Small intestine (tissue), 7 donors: Measurements from ENCODE around the gene AIFM1. TPM values are rescaled to one million over a fixed set of nuclear protein-coding genes. Genes with fewer than 3 reads are reported as not detected.

Experiments
- DNase-seq, 2 donors: peaks; one replicate each; pipeline versions ENCODE4 v3.0.0 to v3.0.0-alpha.2; 2013
- FAIRE-seq: peaks from 2 replicates; lab custom pipeline; 2012; peaks lifted over from hg19 to GRCh38; lab: Jason Lieb, UNC
- H3K27ac ChIP-seq, 3 donors: one replicate each; pipeline ENCODE4 v1.5.1; 2013; ENCODE audit warnings: low read length in 2 of 3, mild to moderate bottlenecking in 2 of 3, control low read depth in 1 of 3, inconsistent platforms in 1 of 3, low read depth in 1 of 3, moderate library complexity in 1 of 3
- H3K27me3 ChIP-seq, 3 donors: one replicate each; pipeline ENCODE4 v1.6.1; 2013; ENCODE audit warnings: low read length in 3 of 3, inconsistent platforms in 1 of 3; ENCODE audit not compliant: control insufficient read depth in 3 of 3, insufficient read depth in 3 of 3
- H3K36me3 ChIP-seq, 3 donors: one replicate each; pipeline ENCODE4 v1.6.1; 2013; ENCODE audit warnings: low read length in 3 of 3, inconsistent platforms in 1 of 3, low read depth in 1 of 3, mild to moderate bottlenecking in 1 of 3, moderate library complexity in 1 of 3; ENCODE audit not compliant: control insufficient read depth in 3 of 3, insufficient read depth in 2 of 3
- H3K4me1 ChIP-seq, 3 donors: one replicate each; pipeline ENCODE4 v1.6.1; 2013; ENCODE audit warnings: low read length in 2 of 3, inconsistent platforms in 1 of 3, low read depth in 1 of 3, mild to moderate bottlenecking in 1 of 3, moderate library complexity in 1 of 3; ENCODE audit not compliant: control insufficient read depth in 3 of 3, insufficient read depth in 2 of 3
- H3K4me3 ChIP-seq, 3 donors: one replicate each; pipeline ENCODE4 v1.5.1; 2013; ENCODE audit warnings: low read length in 3 of 3, control low read depth in 1 of 3, inconsistent platforms in 1 of 3, low read depth in 1 of 3, mild to moderate bottlenecking in 1 of 3, moderate library complexity in 1 of 3
- H3K9me3 ChIP-seq, 2 donors: one replicate each; pipeline ENCODE4 v1.6.1; 2013; ENCODE audit warnings: low read depth in 1 of 2, low read length in 1 of 2; ENCODE audit not compliant: control insufficient read depth in 2 of 2, insufficient read depth in 1 of 2
- WGBS, 3 donors: extraction: QIAGEN DNeasy Blood & Tissue Kit; methylation state at CpG; one replicate each; pipeline ENCODE4 v1.1.7; 2013; 5-methylcytosine and 5-hydroxymethylcytosine counted together
- polyA plus RNA-seq, 4 donors: library from polyadenylated mRNA; stranded (reverse) in 3 of 4; unstranded in 1 of 4; fragments of 200-250 nt in 3 of 4; fragments of 120-200 nt in 1 of 4; gene quantifications; one replicate each; pipeline versions ENCODE4 v1.2.1 to v1.2.3, GENCODE V29; 2013
- donor health status: healthy with polysubstance abuse.
- donor health status: control.
- donor health status: control.
- donor health status: Bipolar disorder and iron deficiency.
- donor health status: healthy.

Gene AIFM1
- polyA plus RNA-seq, 4 donors, result 47.2 to 92.6 (median 55.6) TPM

DNA sequence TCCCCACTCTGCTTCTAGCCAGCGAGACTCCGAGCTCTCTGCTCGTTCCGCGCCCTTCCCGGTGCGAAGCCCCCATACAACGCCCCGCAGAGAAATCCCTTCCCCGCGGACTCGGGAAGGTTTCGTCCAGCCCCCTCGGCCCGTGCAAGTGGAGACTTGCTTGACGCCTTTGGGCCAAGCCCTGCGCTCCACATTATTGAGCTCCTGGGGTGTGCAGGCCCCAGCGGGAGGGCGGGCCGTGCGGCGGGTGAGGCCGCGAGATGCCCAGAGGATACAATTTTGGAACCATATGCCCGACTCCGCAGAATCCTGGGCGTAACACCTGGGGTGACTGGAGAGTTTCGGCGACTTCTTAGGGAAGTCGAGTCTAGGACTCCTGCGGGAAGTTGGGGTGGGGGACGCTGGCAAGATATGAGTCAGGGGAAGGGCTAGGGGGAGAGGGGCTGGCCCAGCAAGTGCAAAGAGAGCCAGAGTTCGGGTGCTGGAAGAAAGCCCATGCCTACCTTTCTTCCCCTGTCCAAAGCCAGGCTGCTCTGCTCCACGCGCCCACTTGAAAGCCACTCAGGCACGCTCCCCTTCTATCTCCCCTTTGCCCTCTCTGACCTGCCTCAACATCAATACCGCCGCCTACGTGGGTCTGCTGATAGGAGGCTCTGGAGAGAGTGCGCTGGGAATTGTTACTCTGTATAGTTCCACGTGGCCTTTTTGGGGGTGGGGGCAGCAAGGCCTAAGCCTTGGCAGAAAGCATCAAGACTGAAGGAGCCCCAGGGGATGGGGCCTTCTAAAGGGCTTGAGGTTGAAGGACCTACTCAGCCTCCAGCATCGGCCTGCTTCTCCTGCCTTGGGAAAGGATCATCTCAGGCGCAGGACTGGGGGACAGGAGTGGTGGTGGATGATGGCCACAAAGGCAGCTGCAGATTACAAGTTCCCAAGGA, 54.2 kb downstream of the AIFM1 start:
- peak overlapping the region in 2 of 3 donors; percentile 18 to 62 for H3K4me3 ChIP-seq
- H3K9me3 ChIP-seq, result no peaks in the 10 kb centered on the region
- H3K4me1 ChIP-seq, result peaks cover 0 to 20% (median 0%) of the 10 kb centered on the region in 3 donors
- FAIRE-seq (no peak), DNase-seq (peak in 1 of 2 donors; percentile 61)
- H3K36me3 ChIP-seq, result peaks cover 0 to 9% (median 0%) of the 10 kb centered on the region in 3 donors
- 37 to 48% (median 45%) methylated on average over 21 to 43 of the region's 43 CpGs for WGBS, 3 donors
- no peaks in the 10 kb centered on the region for H3K27me3 ChIP-seq
- no peak overlapping the region for H3K27ac ChIP-seq

DNA sequence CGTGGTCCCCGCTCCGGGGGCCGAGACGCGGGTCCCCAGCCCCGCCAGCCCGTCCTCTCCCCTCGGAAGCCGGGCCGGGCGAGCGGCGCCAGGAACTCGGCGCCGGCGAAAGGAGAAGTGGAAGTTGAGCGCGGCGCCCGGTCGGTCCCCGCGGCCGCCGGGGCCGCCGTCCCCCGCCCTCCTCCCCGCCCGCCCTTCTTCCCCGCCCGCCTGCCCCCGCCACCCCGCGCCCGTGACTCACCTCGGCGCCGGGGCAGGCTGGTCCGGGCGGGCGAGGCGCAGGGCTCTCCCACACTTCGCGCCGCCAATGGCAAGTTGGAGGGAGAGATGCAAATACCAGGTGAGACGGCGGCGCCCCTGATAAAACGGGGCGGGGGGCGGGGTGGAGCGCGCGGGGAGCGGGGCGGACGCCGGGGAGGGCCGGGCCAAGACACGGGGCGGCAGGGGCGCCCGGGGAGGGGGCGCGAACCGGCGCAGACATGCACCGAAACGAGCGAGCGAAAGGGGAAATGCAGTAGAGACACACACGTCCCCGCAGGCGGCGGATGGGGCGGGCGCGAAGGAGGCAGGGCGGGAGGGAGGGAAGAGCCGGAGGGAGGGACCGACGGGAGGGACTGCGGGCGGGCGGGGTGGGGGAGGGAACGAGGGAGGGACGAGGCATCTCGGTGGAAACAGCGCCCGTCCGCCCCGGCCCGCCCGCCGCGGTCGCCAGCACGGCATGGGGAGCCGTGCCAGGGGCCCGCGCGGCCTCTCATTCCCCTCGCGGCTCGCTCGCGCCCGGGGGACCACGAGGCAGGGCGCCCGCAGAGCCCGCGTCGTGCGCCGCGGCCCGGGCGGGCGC, 55.0 kb downstream of the AIFM1 start, which contains the start of gene ELF4:
TSS of gene ELF4 (minus strand) at position 119 of the 841 bp plus-strand sequence. CDS start 29,167 bp downstream, outside the sequence.
- peak within 1 kb of the TSS; percentile 62 to 82 (median 82) for H3K4me3 ChIP-seq
- no peaks in the 10 kb centered on the region for H3K27me3 ChIP-seq
- FAIRE-seq (no peak), DNase-seq (peak; percentile 68 to 71)
- H3K27ac ChIP-seq, result peak within 1 kb of the TSS; percentile 91 to 96 (median 92)
- H3K9me3 ChIP-seq, result no peaks in the 10 kb centered on the region
- H3K36me3 ChIP-seq, result peaks cover 0 to 17% (median 0%) of the 10 kb centered on the region in 3 donors
- 0 to 40% (median 1%) methylated on average over 3 to 112 of the region's 123 CpGs for WGBS, 3 donors
- H3K4me1 ChIP-seq, result peaks cover 0 to 29% (median 0%) of the 10 kb centered on the region in 3 donors

DNA sequence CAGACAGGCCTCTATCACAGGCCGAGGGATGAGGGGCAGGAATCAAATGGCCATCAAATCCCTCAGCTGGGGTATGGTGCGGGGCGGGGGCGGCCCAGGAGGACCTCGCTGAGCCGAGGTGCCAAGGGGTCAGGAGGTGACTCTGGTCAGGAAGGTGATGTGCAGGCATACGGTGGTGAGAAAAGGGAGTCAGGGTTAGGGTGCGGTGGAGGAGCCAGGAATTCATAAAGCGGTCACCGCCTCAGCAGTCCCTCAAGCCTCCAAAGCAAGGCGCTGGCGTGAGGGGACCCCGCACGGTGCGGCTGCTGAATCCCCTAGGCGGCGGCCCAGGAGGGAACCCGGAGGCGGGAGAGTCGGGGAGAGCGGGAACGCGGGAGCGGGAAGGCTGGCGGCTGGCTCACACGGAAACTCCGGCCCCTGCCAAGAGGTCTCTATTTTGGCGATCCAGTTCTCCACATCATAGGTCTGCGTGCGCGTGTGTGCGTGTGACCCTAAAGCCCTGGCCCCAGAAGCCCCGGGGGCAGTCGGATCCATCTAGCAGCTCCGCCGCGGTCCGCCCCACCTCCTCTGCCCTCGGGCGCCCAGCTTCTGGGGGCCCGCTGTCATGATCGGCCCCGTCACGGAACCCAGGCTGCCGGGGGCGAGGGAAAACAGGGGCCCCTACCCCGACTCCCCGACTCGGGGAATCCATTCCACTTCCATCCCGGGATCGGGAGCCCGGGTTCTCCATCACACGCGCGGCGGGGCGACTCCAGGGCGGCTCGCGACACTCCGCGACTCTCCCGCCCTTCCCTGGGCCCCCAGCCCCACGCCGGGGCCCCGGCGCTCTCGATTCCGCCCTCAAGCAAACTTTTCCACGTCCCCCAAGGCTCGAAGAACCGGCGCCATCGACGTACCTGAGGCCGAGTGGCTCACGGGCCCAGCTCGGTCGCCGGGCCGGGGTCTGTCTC, 55.9 kb downstream of the AIFM1 start:
- Histone ChIP-seq H3K9me3 (no peaks in the 10 kb centered on the region), H3K27me3 (no peaks in the 10 kb centered on the region), H3K4me3 (peak overlapping the region; percentile 62 to 82 (median 82)), H3K4me1 (peaks cover 0 to 29% (median 0%) of the 10 kb centered on the region in 3 donors), H3K36me3 (peaks cover 0 to 21% (median 0%) of the 10 kb centered on the region in 3 donors), H3K27ac (peak overlapping the region; percentile 91 to 96 (median 92))
- DNase-seq (peak in 1 of 2 donors; percentile 52), FAIRE-seq (no peak)
- WGBS, 3 donors, result 1 to 40% (median 12%) methylated on average over 28 to 81 of the region's 81 CpGs

- FAIRE-seq, result no peak
- H3K4me3 ChIP-seq, result peak overlapping the region in 2 of 3 donors; percentile 62 to 82
Observed at GRCh38 chrX:130108647-130109428, 56.8 kb downstream of the AIFM1 start.

DNA sequence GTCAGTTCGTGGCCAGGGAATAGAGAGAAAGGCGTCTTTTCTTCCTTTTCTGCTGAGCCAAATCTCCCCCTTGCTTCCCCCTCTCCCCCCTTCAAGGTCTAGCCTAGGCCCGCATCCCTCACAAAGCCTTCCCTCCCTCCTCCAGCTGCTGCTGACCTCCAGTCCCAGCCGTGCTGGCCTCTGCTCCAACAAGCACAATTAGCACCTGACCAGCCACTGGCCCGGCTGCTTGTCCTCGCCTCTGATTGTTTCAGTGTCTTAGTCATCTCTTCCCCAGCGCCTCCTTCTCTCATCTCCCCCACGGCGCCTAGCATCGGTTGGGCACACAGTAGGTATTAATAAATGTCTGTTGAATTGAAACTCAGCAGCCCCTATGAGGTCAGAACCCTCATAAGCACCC, 59.6 kb downstream of the AIFM1 start:
- FAIRE-seq, result no peak

More at GRCh38 chrX:130108647-130109428, 56.8 kb downstream of the AIFM1 start:
- 15 to 32% (median 16%) methylated on average over 8 to 9 of the region's 9 CpGs for whole genome bisulfite sequencing, 3 donors
- peak overlapping the region; percentile 91 to 96 (median 92) for H3K27ac ChIP-seq
- H3K36me3 ChIP-seq, result peaks cover 0 to 23% (median 0%) of the 10 kb centered on the region in 3 donors
- DNase-seq, result peak; percentile 81 to 85
- H3K4me1 ChIP-seq, result peaks cover 0 to 29% (median 0%) of the 10 kb centered on the region in 3 donors
- H3K27me3 ChIP-seq, result no peaks in the 10 kb centered on the region
- no peaks in the 10 kb centered on the region for H3K9me3 ChIP-seq

GRCh38 chrX:130105244-130105643, 60.4 kb downstream of the AIFM1 start:
- Histone ChIP-seq H3K4me3 (no peak overlapping the region), H3K27ac (no peak overlapping the region), H3K27me3 (no peaks in the 10 kb centered on the region), H3K9me3 (no peaks in the 10 kb centered on the region), H3K4me1 (peaks cover 0 to 32% (median 0%) of the 10 kb centered on the region in 3 donors), H3K36me3 (peaks cover 0 to 25% (median 0%) of the 10 kb centered on the region in 3 donors)
- 72 to 90% (median 73%) methylated on average over 3 of the region's 3 CpGs for WGBS, 3 donors
- FAIRE-seq (no peak), DNase-seq (no peak)

More for the DNA sequence above, 59.6 kb downstream of the AIFM1 start:
- no peak overlapping the region for H3K4me3 ChIP-seq
- H3K36me3 ChIP-seq, result peaks cover 0 to 23% (median 0%) of the 10 kb centered on the region in 3 donors
- H3K27ac ChIP-seq, result peak overlapping the region in 1 of 3 donors; percentile 47
- no peak for DNase-seq
- H3K27me3 ChIP-seq, result no peaks in the 10 kb centered on the region
- H3K9me3 ChIP-seq, result no peaks in the 10 kb centered on the region
- peaks cover 0 to 29% (median 0%) of the 10 kb centered on the region in 3 donors for H3K4me1 ChIP-seq
- WGBS, 3 donors, result 53 to 72% (median 65%) methylated on average over 7 to 10 of the region's 10 CpGs

DNA sequence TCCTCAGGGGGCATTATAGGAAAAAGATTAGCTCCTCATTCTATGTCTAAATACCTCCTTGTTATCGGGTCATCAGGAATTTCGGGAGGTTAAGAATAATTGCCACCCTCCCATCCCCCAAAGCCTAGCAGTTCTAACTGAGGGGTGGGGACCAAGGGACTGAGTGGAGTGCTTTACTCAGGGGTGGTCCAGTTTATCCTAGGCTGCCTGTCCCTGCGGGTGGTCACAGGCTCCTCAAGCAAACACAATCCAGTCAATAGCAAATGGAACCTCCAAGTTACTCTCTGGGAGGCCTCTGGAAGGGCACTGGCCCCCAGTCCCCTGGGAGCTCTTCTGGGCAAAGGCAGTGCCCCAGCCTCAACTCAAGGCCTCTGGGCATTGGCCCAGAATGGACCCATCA, 62.0 kb downstream of the AIFM1 start:
- whole genome bisulfite sequencing, 3 donors, result 76 to 84% (median 80%) methylated on average over 3 of the region's 3 CpGs
- H3K27ac ChIP-seq, result no peak overlapping the region
- no peak overlapping the region for H3K4me3 ChIP-seq
- no peaks in the 10 kb centered on the region for H3K9me3 ChIP-seq
- DNase-seq (no peak), FAIRE-seq (no peak)
- H3K4me1 ChIP-seq, result peaks cover 5 to 44% (median 6%) of the 10 kb centered on the region in 3 donors
- H3K36me3 ChIP-seq, result peaks cover 0 to 23% (median 0%) of the 10 kb centered on the region in 3 donors
- no peaks in the 10 kb centered on the region for H3K27me3 ChIP-seq
